ENCODE data around the gene PAX5. TPM values are rescaled to one million over a fixed set of nuclear protein-coding genes. Genes with fewer than 3 reads are reported as not detected.

The PAX5 gene
- total and polyA plus RNA-seq, 2 donors (not counting 1 experiment from before 2014, with no cell fraction given) = 196 to 275 TPM

GRCh38 chr9:36967997-36968396 is 66.1 kb downstream of the PAX5 start:
- H3K9me3 ChIP-seq (ENCODE audit: control extremely low read depth in 1 of 3, control insufficient read depth in 2 of 3, insufficient read depth in 1 of 3, low read length in 2 of 3) = no peaks in the 10 kb centered on the region
- H3K36me3 ChIP-seq (replicated peaks in 1 of 2; ENCODE audit: control extremely low read depth in 1 of 2, control insufficient read depth in 1 of 2, extremely low read depth in 1 of 2, insufficient read depth in 2 of 2, low read length in 1 of 2) = peaks cover 0 to 65% of the 10 kb centered on the region in 2 experiments

GRCh38 chr9:36966371-36967097 is 67.5 kb downstream of the PAX5 start:
- Mint-ChIP-seq H3K9me3 (ENCODE audit: insufficient read depth) (no peaks in the 10 kb centered on the region), H3K27ac (peak overlapping the region; percentile 81), H3K4me1 (peaks cover 51% of the 10 kb centered on the region), H3K4me3 (no peak overlapping the region), H3K27me3 (no peaks in the 10 kb centered on the region)
- Histone ChIP-seq H3K9ac (ENCODE audit: low read length) (no peak overlapping the region), H2AFZ (ENCODE audit: insufficient read depth, low read depth, low read length, poor library complexity, severe bottlenecking) (no peak overlapping the region), H3K27me3 (replicated peaks in 1 of 4; ENCODE audit: control extremely low read depth in 1 of 4, control insufficient read depth in 3 of 4, insufficient read depth in 4 of 4, low read length in 3 of 4) (no peaks in the 10 kb centered on the region), H3K27ac (ENCODE audit: low read length in 2 of 2) (peak overlapping the region in 1 of 2 donors; percentile 19), H3K9me3 (ENCODE audit: control extremely low read depth in 1 of 3, control insufficient read depth in 2 of 3, insufficient read depth in 1 of 3, low read length in 2 of 3) (no peaks in the 10 kb centered on the region), H3K4me3 (ENCODE audit: control extremely low read depth in 1 of 5, extremely low read depth in 1 of 5, insufficient read depth in 1 of 5, low read depth in 2 of 5, low read length in 4 of 5) (no peak overlapping the region), H3K36me3 (replicated peaks in 1 of 2; ENCODE audit: control extremely low read depth in 1 of 2, control insufficient read depth in 1 of 2, extremely low read depth in 1 of 2, insufficient read depth in 2 of 2, low read length in 1 of 2) (peaks cover 0 to 69% of the 10 kb centered on the region in 2 experiments), H3K4me1 (ENCODE audit: control insufficient read depth in 2 of 2, insufficient read depth in 2 of 2, low read length in 2 of 2) (peaks cover 23 to 35% of the 10 kb centered on the region in 2 donors), H3K79me2 (ENCODE audit: control insufficient read depth, insufficient read depth, low read length) (peaks cover 100% of the 10 kb centered on the region), H4K20me1 (ENCODE audit: control insufficient read depth, insufficient read depth, low read length, poor library complexity, severe bottlenecking) (peaks cover 98% of the 10 kb centered on the region), H3K4me2 (replicated peaks; ENCODE audit: low read depth, low read length, poor library complexity, severe bottlenecking) (no peak overlapping the region)
- no peak for TF ChIP-seq EZH2 (IDR thresholded peaks at IDR 0.05; ENCODE audit: borderline replicate concordance, insufficient read depth, low read depth, low read length, poor library complexity, severe bottlenecking)
- TF ChIP-seq CTCF (IDR thresholded peaks at IDR 0.05) = no peak
- CTCF ChIA-PET = interaction anchor here (0.9 to 1.0 kb wide), 2 partner anchors 12 to 94 kb away, joined by 3 read pairs; no protein-coding TSS in a partner anchor
- DNase-seq (no peak), ATAC-seq (ENCODE audit: low read depth) (no peak)
- POLR2A ChIA-PET = no interaction called here
- intact Hi-C loops (cut with micrococcal nuclease) = no loop called here
- whole genome bisulfite sequencing (ENCODE audit: insufficient coverage) = 74% methylated on average over 18 of the region's 21 CpGs

More at GRCh38 chr9:36967997-36968396, 66.1 kb downstream of the PAX5 start:
- Histone ChIP-seq H3K79me2 (ENCODE audit: control insufficient read depth, insufficient read depth, low read length) (peaks cover 100% of the 10 kb centered on the region), H3K4me2 (replicated peaks; ENCODE audit: low read depth, low read length, poor library complexity, severe bottlenecking) (no peak overlapping the region), H2AFZ (ENCODE audit: insufficient read depth, low read depth, low read length, poor library complexity, severe bottlenecking) (no peak overlapping the region), H3K4me1 (ENCODE audit: control insufficient read depth in 2 of 2, insufficient read depth in 2 of 2, low read length in 2 of 2) (peaks cover 23 to 45% of the 10 kb centered on the region in 2 donors), H3K27ac (ENCODE audit: low read length in 2 of 2) (peak overlapping the region in 1 of 2 donors; percentile 79), H4K20me1 (ENCODE audit: control insufficient read depth, insufficient read depth, low read length, poor library complexity, severe bottlenecking) (peaks cover 97% of the 10 kb centered on the region), H3K27me3 (replicated peaks in 1 of 4; ENCODE audit: control extremely low read depth in 1 of 4, control insufficient read depth in 3 of 4, insufficient read depth in 4 of 4, low read length in 3 of 4) (no peaks in the 10 kb centered on the region), H3K9ac (ENCODE audit: low read length) (no peak overlapping the region), H3K4me3 (ENCODE audit: control extremely low read depth in 1 of 5, extremely low read depth in 1 of 5, insufficient read depth in 1 of 5, low read depth in 2 of 5, low read length in 4 of 5) (no peak overlapping the region)
- intact Hi-C loops (cut with micrococcal nuclease) = no loop called here
- no peak for DNase-seq
- Mint-ChIP-seq H3K27me3 (no peaks in the 10 kb centered on the region), H3K9me3 (ENCODE audit: insufficient read depth) (no peaks in the 10 kb centered on the region), H3K4me1 (peaks cover 61% of the 10 kb centered on the region), H3K4me3 (no peak overlapping the region), H3K27ac (peak overlapping the region; percentile 91)
- no peak for ATAC-seq (ENCODE audit: low read depth)
- ChIA-PET CTCF (interaction anchor here (1.0 to 1.5 kb wide), 5 partner anchors 12 to 95 kb away, joined by 3 to 7 read pairs (median 3); no protein-coding TSS in a partner anchor), POLR2A (no interaction called here)
- WGBS (ENCODE audit: insufficient coverage) = 54% methylated on average over 7 of the region's 7 CpGs
- no peak for TF ChIP-seq EZH2 (IDR thresholded peaks at IDR 0.05; ENCODE audit: borderline replicate concordance, insufficient read depth, low read depth, low read length, poor library complexity, severe bottlenecking)

Measured in B cell (primary cell).